HepG2 (cell line): ENCODE data around the gene TLK1. TPM values are rescaled to one million over a fixed set of nuclear protein-coding genes. Genes with fewer than 3 reads are reported as not detected.

Experiments
- CENPX ChIP-seq: sonication (generic); formaldehyde crosslinking; IDR thresholded peaks from 2 replicates; pipeline ENCODE4 v1.9.0; 2021; ENCODE audit warnings: mild to moderate bottlenecking, missing genetic modification reagents, moderate library complexity
- E2F5 ChIP-seq: sonication (generic); formaldehyde crosslinking; conservative IDR thresholded peaks from 2 replicates; pipeline ENCODE4 v1.4.0; 2020; ENCODE audit warnings: missing genetic modification reagents
- ELF1 ChIP-seq: sonication (generic); formaldehyde crosslinking; IDR thresholded peaks from 2 replicates; pipeline ENCODE4 v1.4.0; 2020; ENCODE audit warnings: missing genetic modification reagents
- JUND ChIP-seq: sonication (generic); formaldehyde crosslinking; IDR thresholded peaks from 2 replicates; pipeline ENCODE4 v1.8.0; 2022; ENCODE audit warnings: mild to moderate bottlenecking, missing genetic modification reagents
- KLF16 ChIP-seq, 2 experiments: sonication (generic) in 1 of 2; formaldehyde crosslinking in 1 of 2; IDR thresholded peaks; 2 replicates each; pipeline versions ENCODE4 v1.6.1 to v1.8.0; 2016 to 2023; ENCODE audit warnings: missing genetic modification reagents in 2 of 2, missing compliant biosample characterization in 1 of 2
- MBD4 ChIP-seq: IDR thresholded peaks from 2 replicates; pipeline ENCODE4 v1.6.1; 2012; ENCODE audit warnings: low read length, inconsistent platforms, borderline replicate concordance
- PAX8 ChIP-seq: sonication (generic); formaldehyde crosslinking; IDR thresholded peaks from 2 replicates; pipeline ENCODE4 v1.8.0; 2022; ENCODE audit warnings: mild to moderate bottlenecking, missing genetic modification reagents, borderline replicate concordance
- PITX1 ChIP-seq: sonication (generic); formaldehyde crosslinking; IDR thresholded peaks from 2 replicates; pipeline ENCODE4 v1.5.1; 2020; ENCODE audit warnings: mild to moderate bottlenecking, missing genetic modification reagents
- PRDM10 ChIP-seq: sonication (generic); formaldehyde crosslinking; IDR thresholded peaks from 2 replicates; pipeline ENCODE4 v1.4.0; 2020; ENCODE audit warnings: low read depth, missing genetic modification reagents
- SMAD3 ChIP-seq: sonication (generic); formaldehyde crosslinking; IDR thresholded peaks from 2 replicates; pipeline ENCODE4 v1.4.0; 2020; ENCODE audit warnings: missing genetic modification reagents
- SP5 ChIP-seq: IDR thresholded peaks from 2 replicates; pipeline ENCODE4 v1.6.1; 2016; ENCODE audit warnings: low read depth, borderline replicate concordance
- TBX3 ChIP-seq: fragments of 450-650 bp; IDR thresholded peaks from 2 replicates; pipeline ENCODE4 v1.6.1; 2017; ENCODE audit warnings: antibody characterized with exemption, mild to moderate bottlenecking, inconsistent platforms, borderline replicate concordance
- TMF1 ChIP-seq: sonication (generic); formaldehyde crosslinking; IDR thresholded peaks from 2 replicates; pipeline ENCODE4 v1.8.1; 2022; ENCODE audit warnings: low read depth, missing genetic modification reagents
- ZBTB1 ChIP-seq: sonication (generic); formaldehyde crosslinking; IDR thresholded peaks from 2 replicates; pipeline ENCODE4 v1.4.0; 2020; ENCODE audit warnings: missing genetic modification reagents, borderline replicate concordance
- ZFP1 ChIP-seq: IDR thresholded peaks from 2 replicates; pipeline ENCODE4 v1.6.1; 2016
- ZFX ChIP-seq: sonication (generic); formaldehyde crosslinking; IDR thresholded peaks from 2 replicates; pipeline ENCODE4 v1.4.0; 2020; ENCODE audit warnings: mild to moderate bottlenecking, low read depth, missing genetic modification reagents, moderate library complexity
- ZNF138 ChIP-seq: sonication (generic); formaldehyde crosslinking; IDR thresholded peaks from 2 replicates; pipeline ENCODE4 v1.5.0; 2020; ENCODE audit warnings: mild to moderate bottlenecking, low read depth, missing genetic modification reagents
- ZNF33B ChIP-seq: sonication (generic); formaldehyde crosslinking; IDR thresholded peaks from 2 replicates; pipeline ENCODE4 v1.5.1; 2020; ENCODE audit warnings: mild to moderate bottlenecking, missing genetic modification reagents
- ZNF674 ChIP-seq: sonication (generic); formaldehyde crosslinking; IDR thresholded peaks from 2 replicates; pipeline ENCODE4 v1.5.0; 2020; ENCODE audit warnings: low read depth, mild to moderate bottlenecking, missing genetic modification reagents
- ZSCAN5A ChIP-seq: sonication (generic); formaldehyde crosslinking; IDR thresholded peaks from 2 replicates; pipeline ENCODE4 v1.8.0; 2022; ENCODE audit warnings: mild to moderate bottlenecking, missing genetic modification reagents, borderline replicate concordance
- polyA plus RNA-seq, 8 experiments: library from polyadenylated mRNA; depleted of rRNA in 3 of 8; stranded (reverse) in 7 of 8; unstranded in 1 of 8; fragments of >200 nt; fragmentation: Illumina TruSeq in 4 of 8; extraction: Trizol in 4 of 8; gene quantifications; 2 replicates each; pipeline versions ENCODE4 v1.2.1 to v1.2.3, GENCODE V29; 2011 to 2016; ENCODE audit warnings: low read depth in 4 of 8, missing spikeins in 1 of 8, mixed read lengths in 1 of 8; ENCODE audit not compliant: insufficient read depth in 1 of 8
- total RNA-seq, 5 experiments: library from RNA; depleted of rRNA; stranded (reverse); fragments of >200 nt; fragmentation: Illumina TruSeq; extraction: Trizol; gene quantifications; 2 replicates each; pipeline ENCODE4 v1.2.3, GENCODE V29; 2016; ENCODE audit warnings: low read depth in 1 of 5

Gene TLK1
- total and polyA plus RNA-seq, 2 of the 13 experiments (the other 11 are each of a cell fraction or from before 2014, with no cell fraction given): 16.8 to 28.7 TPM

- TF ChIP-seq ZSCAN5A: no peak
- TF ChIP-seq ELF1 (CRISPR knock-in tag): peak; percentile 58; the same call in 1 of the 2 replicates
- TF ChIP-seq KLF16 (CRISPR knock-in tag; IDR thresholded peaks at IDR 0.05): no peak
- TF ChIP-seq ZNF674 (CRISPR knock-in tag): no peak
- no peak for TF ChIP-seq ZNF33B
- TF ChIP-seq PAX8 (CRISPR knock-in tag): no peak
- TF ChIP-seq MBD4: no peak
- TF ChIP-seq ZFX (CRISPR knock-in tag): no peak; the same call in 1 of the 2 replicates
- no peak for TF ChIP-seq JUND (CRISPR knock-in tag)
- TF ChIP-seq TBX3: peak; percentile 61; the same call in 1 of the 2 replicates
- TF ChIP-seq CENPX (CRISPR knock-in tag): no peak
- no peak for TF ChIP-seq ZBTB1
- peak; percentile 75 for TF ChIP-seq PITX1 (CRISPR knock-in tag)
- TF ChIP-seq E2F5 (CRISPR knock-in tag): no peak
- no peak for TF ChIP-seq SP5 (CRISPR knock-in tag)
- peak; percentile 61; the same call in 1 of the 2 replicates for TF ChIP-seq SMAD3
- TF ChIP-seq ZFP1 (CRISPR knock-in tag): 0 out of 2 replicates have a peak, but pooled peaks have one; percentile 10
- no peak for TF ChIP-seq ZNF138 (CRISPR knock-in tag)
- TF ChIP-seq PRDM10 (CRISPR knock-in tag): no peak
- no peak for TF ChIP-seq TMF1 (CRISPR knock-in tag)
These were observed 186.2 kb downstream of the TLK1 start (continued) for GRCh38 chr2:170974304-170974993.
